HuH-7 (cell line): ENCODE measurements around the gene TMEM17.

Source experiments
- DNase-seq: peaks from one replicate; pipeline ENCODE4 v3.0.0; 2011; ENCODE audit warnings: low spot score

The TMEM17 gene

DNA sequence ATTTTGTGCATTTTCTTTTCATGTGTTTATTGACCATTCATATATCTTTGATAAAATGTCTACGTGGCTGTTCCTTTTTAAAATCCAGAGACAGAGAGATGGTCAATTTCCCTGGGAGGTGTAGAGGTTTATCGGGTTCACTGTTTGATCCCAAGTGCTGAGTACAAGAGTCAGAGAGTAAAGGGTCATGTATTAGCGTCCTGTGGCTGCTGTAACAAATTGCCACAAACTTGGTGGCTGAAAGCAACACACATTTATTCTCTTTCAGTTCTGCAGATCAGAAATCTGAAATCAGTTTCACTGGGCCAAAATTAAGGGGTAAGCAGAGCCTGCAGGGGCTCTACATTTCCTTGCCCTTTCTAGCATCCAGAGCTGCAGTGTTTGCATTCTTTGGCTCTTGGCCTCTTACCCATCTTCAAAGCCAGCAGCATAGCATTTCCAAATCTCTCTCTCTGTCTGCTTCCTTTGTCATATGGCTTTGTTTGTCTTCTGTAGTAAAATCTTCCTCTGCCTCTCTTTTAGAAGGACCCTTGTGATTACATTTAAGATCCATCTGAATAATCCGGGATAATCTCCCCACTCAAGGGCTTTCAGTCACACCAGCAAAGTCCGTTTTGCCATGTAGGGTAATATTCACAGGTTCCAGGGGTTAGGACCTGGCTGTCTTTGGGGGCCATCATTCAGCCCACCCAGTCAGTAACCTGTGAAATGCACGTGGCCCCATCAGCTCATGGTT lies 49.9 kb downstream of the TMEM17 start:
- DNase-seq, result no peak

DNA sequence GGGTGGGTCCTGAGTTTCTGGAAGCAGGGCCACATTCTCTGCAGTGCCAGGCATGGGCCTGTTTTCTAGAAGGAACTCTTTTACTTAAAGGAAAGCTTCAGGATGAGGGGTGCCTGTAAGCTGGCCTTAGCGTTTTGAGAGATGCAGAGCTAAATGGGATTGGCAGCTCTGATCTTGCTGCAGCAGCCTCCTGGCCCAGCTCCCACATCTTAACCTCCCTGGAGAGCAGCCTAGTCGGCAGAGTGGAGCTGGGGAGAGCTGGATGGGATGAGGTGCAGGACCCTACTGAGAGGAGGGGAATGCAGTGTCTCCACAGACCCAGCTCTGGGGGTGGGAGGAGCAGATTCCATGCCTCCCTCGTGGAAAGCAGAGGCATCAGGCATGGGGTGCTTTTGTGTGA lies 52.0 kb downstream of the TMEM17 start:
- no peak for DNase-seq

DNA sequence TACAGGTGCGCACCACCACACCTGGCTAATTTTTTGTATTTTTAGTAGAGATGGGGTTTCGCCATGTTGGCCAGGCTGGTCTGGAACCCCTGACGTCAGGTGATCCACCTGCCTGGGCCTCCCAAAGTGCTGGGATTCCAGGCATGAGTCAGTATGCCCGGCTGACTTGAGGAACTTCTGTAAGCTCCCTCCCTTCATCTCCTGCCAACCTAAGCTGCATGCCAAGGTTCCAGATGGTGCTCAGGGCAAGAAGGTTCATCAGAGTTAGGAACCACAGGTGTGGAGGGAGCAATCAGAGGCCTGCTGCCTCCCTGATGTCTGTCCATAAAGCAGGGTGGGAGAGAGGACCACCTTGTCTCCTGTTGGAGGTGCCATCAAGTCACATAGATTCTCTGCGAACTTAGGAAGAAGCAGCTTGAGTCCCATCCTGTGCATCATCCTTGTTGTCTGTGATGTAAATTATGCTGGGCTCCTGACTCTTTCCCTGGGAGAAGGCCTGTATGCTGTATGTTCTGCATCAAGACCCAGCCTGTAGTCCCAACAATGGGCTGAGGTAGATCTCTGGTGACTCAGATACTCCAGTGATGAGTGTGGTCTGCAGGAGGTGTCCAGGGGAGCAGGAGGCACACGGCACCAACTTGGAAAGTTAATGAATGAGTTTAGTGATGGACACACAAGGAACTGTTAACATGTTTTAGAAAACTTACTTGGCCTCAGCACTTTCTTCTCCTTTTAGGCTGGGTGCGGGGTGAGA lies 53.1 kb downstream of the TMEM17 start:
- no peak for DNase-seq

DNA sequence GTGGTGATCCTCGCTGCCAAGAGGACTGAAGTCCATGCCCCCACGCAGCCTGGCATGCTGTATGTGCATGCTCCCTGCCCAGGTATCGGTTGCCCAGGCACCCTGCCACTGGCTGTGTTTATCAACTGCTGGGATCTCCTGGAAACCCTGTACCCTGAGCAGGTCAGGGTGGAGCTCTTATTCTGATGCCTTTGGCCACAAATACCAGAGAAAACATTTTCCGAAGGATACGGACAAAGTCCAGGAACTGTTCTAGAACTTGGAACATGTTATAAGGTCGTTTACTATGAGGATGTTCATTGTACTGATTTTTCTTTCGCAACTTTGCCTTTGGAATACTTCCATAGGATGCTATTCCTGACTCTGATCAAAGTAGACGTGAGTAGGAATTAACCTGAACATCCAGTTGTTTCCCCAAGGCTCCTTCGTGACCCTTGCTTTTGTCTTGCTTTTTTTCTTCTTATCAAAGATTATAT lies 55.2 kb downstream of the TMEM17 start:
- DNase-seq, result no peak
